Fibroblast of lung (primary cell): Measurements from ENCODE around the gene SPOCK1. TPM values are rescaled to one million over a fixed set of nuclear protein-coding genes. Genes with fewer than 3 reads are reported as not detected.

Experiments used
- DNase-seq, 2 donors: peaks; one replicate each; pipeline versions ENCODE4 v3.0.0 to v3.0.0-alpha.2; 2010; ENCODE audit warnings: low read depth in 2 of 2
- H2AFZ ChIP-seq: 2 replicates; pipeline ENCODE4 v1.5.1; 2012; ENCODE audit warnings: low read length, control low read depth, inconsistent platforms
- H3K27ac ChIP-seq: 2 replicates; pipeline ENCODE4 v1.5.1; 2011; ENCODE audit warnings: low read length, control low read depth; ENCODE audit not compliant: insufficient read depth
- H3K27me3 ChIP-seq: 2 replicates; pipeline ENCODE4 v1.5.1; 2011; ENCODE audit warnings: mild to moderate bottlenecking, low read length; ENCODE audit not compliant: control insufficient read depth, insufficient read depth
- H3K36me3 ChIP-seq: 2 replicates; pipeline ENCODE4 v1.5.1; 2011; ENCODE audit warnings: low read length; ENCODE audit not compliant: control insufficient read depth, insufficient read depth
- H3K4me1 ChIP-seq: 2 replicates; pipeline ENCODE4 v1.5.1; 2011; ENCODE audit warnings: low read length; ENCODE audit not compliant: control insufficient read depth, insufficient read depth; ENCODE audit errors: extremely low read depth
- H3K4me2 ChIP-seq: 2 replicates; pipeline ENCODE4 v1.5.1; 2011; ENCODE audit warnings: low read length, control low read depth; ENCODE audit not compliant: insufficient read depth; ENCODE audit errors: extremely low read depth
- H3K4me3 ChIP-seq, 4 experiments: fragments of 200-600 bp in 1 of 4; sonication (generic) in 1 of 4; replicated peaks in 1 of 4; 2 replicates each; pipeline ENCODE4 v1.5.1; 2011 to 2016; ENCODE audit warnings: low read length in 4 of 4, low read depth in 3 of 4, mild to moderate bottlenecking in 3 of 4, control low read depth in 2 of 4, inconsistent platforms in 1 of 4, mixed read lengths in 1 of 4; ENCODE audit not compliant: insufficient read depth in 1 of 4; ENCODE audit errors: control extremely low read depth in 1 of 4
- H3K79me2 ChIP-seq: 2 replicates; pipeline ENCODE4 v1.5.1; 2012; ENCODE audit warnings: mild to moderate bottlenecking, low read length, inconsistent platforms; ENCODE audit not compliant: control insufficient read depth, insufficient read depth
- H3K9ac ChIP-seq: 2 replicates; pipeline ENCODE4 v1.5.1; 2011; ENCODE audit warnings: mild to moderate bottlenecking, low read length, control low read depth; ENCODE audit not compliant: insufficient read depth
- H3K9me3 ChIP-seq: 2 replicates; pipeline ENCODE4 v1.5.1; 2012; ENCODE audit warnings: low read depth, low read length; ENCODE audit not compliant: control insufficient read depth, insufficient read depth
- H4K20me1 ChIP-seq: 2 replicates; pipeline ENCODE4 v1.5.1; 2011; ENCODE audit warnings: low read length; ENCODE audit not compliant: control insufficient read depth, insufficient read depth; ENCODE audit errors: extremely low read depth
- CTCF ChIP-seq, 2 donors: IDR thresholded peaks in 1 of 2; conservative IDR thresholded peaks in 1 of 2; 1 replicate in 1 of 2; 2 replicates in 1 of 2; pipeline ENCODE4 v1.5.1; 2011 to 2012; ENCODE audit warnings: low read length in 2 of 2, control low read depth in 1 of 2, inconsistent platforms in 1 of 2, low read depth in 1 of 2, mild to moderate bottlenecking in 1 of 2
- EZH2 ChIP-seq: IDR thresholded peaks from 2 replicates; pipeline ENCODE4 v1.5.1; 2012; ENCODE audit warnings: low read length, control low read depth, mild to moderate bottlenecking; ENCODE audit errors: missing control alignments
- polyA plus RNA-seq, 2 donors: library from polyadenylated mRNA; depleted of rRNA in 1 of 2; stranded (reverse) in 1 of 2; unstranded in 1 of 2; fragments of >200 nt; gene quantifications; 2 replicates each; pipeline ENCODE4 v1.2.1, GENCODE V29; 2011 to 2012; ENCODE audit warnings: missing spikeins in 1 of 2
- total RNA-seq: library from RNA; depleted of rRNA; stranded (reverse); fragments of >200 nt; gene quantifications from 2 replicates; pipeline ENCODE4 v1.2.1, GENCODE V29; 2014

The SPOCK1 gene
- total and polyA plus RNA-seq, 2 donors (not counting 1 experiment from before 2014, with no cell fraction given), result 11.1 to 34.9 TPM

GRCh38 chr5:137113939-137114338 lies 385.2 kb downstream of the SPOCK1 start:
- no peak for TF ChIP-seq CTCF (conservative IDR thresholded peaks at IDR 0.05 in 1 of 2, IDR thresholded peaks at IDR 0.05 in 1 of 2; ENCODE audit: low read depth in 1 of 2, low read length in 2 of 2)
- no peak for TF ChIP-seq EZH2
- Histone ChIP-seq H3K4me2 (no peak overlapping the region), H3K9ac (no peak overlapping the region), H3K79me2 (no peaks in the 10 kb centered on the region), H3K27ac (no peak overlapping the region), H2AFZ (no peak overlapping the region), H3K27me3 (no peaks in the 10 kb centered on the region), H3K36me3 (no peaks in the 10 kb centered on the region), H3K4me3 (no peak overlapping the region), H3K9me3 (no peaks in the 10 kb centered on the region), H4K20me1 (no peaks in the 10 kb centered on the region), H3K4me1 (no peaks in the 10 kb centered on the region)
- no peak for DNase-seq

- Histone ChIP-seq H3K4me3 (no peak overlapping the region), H3K27ac (no peak overlapping the region), H3K9me3 (no peaks in the 10 kb centered on the region), H4K20me1 (no peaks in the 10 kb centered on the region), H3K4me1 (no peaks in the 10 kb centered on the region), H2AFZ (no peak overlapping the region), H3K9ac (no peak overlapping the region), H3K4me2 (no peak overlapping the region), H3K36me3 (no peaks in the 10 kb centered on the region), H3K79me2 (no peaks in the 10 kb centered on the region), H3K27me3 (no peaks in the 10 kb centered on the region)
- TF ChIP-seq EZH2 (no peak), CTCF (conservative IDR thresholded peaks at IDR 0.05 in 1 of 2, IDR thresholded peaks at IDR 0.05 in 1 of 2; ENCODE audit: low read depth in 1 of 2, low read length in 2 of 2) (no peak)
- peak in 1 of 2 donors; percentile 51 for DNase-seq
Measured at GRCh38 chr5:137113161-137113560, 386.0 kb downstream of the SPOCK1 start.

- Histone ChIP-seq H3K9me3 (no peaks in the 10 kb centered on the region), H3K4me3 (no peak overlapping the region), H3K79me2 (no peaks in the 10 kb centered on the region), H2AFZ (no peak overlapping the region), H3K4me1 (no peaks in the 10 kb centered on the region), H3K36me3 (no peaks in the 10 kb centered on the region), H3K27ac (no peak overlapping the region), H3K4me2 (no peak overlapping the region), H4K20me1 (no peaks in the 10 kb centered on the region), H3K27me3 (no peaks in the 10 kb centered on the region), H3K9ac (no peak overlapping the region)
- no peak for DNase-seq
- TF ChIP-seq CTCF (conservative IDR thresholded peaks at IDR 0.05 in 1 of 2, IDR thresholded peaks at IDR 0.05 in 1 of 2; ENCODE audit: low read depth in 1 of 2, low read length in 2 of 2) (no peak), EZH2 (no peak)
Measured at GRCh38 chr5:137105351-137106035, 393.6 kb downstream of the SPOCK1 start.
